Activated CD8-positive, alpha-beta memory T cell treated with anti-CD3 and anti-CD28 coated beads, Interleukin-2, amount 50 U/mL, for 24 hours (primary cell): Measurements from ENCODE around the gene NUDC.

Source experiments
- DNase-seq: peaks from one replicate; pipeline ENCODE4 v3.0.0-alpha.2; 2020; ENCODE audit errors: extremely low read depth

NUDC gene

DNA sequence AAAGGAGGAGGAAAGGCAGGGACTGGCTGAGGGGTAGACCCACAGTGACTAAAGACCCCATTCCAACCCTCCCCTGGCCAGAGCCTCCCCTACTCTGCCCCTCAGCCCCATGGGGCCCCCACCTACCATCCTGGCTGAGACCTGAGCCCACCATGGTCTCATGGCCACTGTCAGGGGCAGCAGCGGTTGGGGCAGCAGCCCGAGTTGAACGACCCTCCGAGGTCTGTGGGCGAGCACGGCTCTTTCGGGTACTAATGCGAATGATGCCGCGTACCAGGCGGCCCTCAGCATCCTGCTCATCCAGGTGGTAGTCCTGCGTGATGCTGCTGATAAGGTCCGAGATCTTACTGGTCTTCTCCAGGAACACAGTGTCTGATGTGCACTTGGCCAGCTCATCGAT lies 29.7 kb downstream of the NUDC start:
- no peak for DNase-seq

DNA sequence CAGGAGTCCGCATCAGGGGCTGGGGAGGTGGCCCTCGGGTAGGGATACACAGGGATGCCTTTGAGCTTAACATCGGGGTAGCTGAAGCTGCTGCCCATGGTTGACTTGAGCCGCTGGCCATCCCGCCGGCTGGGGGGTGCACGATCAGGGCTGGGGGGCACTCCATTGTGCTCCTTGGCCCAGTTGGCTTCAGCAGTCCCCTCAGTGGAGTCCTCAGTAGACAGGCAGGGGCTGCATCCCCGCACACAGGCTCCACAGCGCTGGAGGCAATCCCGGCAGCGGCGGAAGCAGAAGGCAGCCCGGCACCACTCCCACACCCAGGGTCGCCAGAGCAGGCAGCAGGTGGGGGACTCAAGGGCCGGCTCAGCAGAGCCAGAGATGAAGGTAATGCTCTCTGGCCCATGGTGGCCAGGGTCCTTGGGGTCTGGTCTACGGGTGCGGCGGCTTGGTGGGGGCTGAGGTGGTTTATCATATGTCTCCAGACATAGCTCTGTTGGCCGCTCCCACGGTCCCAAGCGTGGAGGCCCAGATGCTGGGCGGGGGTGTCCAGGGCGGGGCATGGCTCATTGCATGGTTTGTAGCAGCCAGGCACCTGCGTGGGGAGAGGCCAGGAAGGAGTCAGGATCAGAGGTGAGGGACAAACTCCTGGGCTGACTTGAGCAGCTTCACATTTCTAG lies 30.4 kb downstream of the NUDC start:
- no peak for DNase-seq

DNA sequence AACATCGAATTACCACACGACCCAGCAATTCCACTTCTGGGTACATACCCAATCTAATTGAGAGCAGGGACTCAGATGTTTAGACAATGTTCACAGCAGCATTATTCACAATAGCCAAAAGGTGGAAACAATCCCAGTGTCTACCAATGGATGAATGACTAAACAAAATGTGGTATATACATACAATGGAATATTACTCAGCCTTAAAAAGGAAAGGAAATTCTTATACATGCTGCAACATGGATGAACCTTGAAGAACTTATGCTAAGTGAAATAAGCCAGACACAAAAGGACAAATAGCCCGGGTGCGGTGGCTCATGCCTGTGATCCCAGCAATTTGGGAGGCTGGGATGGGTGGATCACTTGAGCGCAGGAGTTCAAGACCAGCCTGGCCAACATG lies 31.8 kb downstream of the NUDC start:
- no peak for DNase-seq

DNA sequence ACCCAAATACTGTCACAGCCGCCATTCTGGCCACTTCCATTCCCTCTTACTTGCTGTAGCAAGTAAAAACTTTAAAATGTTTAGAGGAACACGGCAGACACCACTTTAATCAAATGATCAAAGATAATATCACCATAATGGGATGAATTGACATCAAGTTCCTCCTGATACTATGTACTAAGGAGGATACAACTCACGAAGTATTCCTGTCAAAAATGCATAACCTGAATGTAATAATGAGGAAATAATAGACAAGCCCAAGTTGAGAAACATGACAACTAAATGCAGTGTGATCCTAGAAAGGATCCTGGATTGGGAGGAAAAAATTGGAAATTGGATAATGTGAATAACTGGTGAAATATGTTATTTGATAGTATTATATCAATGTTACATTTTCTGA lies 34.8 kb downstream of the NUDC start:
- DNase-seq: no peak

DNA sequence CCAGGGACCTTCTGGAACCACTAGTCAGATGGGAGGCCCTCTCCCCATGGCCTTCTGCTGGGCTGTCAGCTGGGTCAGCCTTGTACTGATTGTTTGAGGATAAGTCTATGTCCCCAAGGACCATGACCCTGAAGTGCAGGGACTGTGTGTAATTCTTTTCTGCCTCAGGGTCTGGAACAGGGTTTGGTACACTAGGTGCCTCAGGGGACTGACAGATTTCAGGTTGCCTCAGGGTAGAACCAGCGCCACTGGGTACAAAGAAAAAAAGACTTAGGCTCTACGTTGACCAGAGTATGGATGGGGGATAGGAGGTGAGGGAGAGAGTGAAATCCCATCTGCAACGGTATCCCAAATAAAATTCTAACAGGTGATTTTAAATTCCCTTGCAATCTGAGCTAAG lies 35.8 kb downstream of the NUDC start:
- DNase-seq: no peak

DNA sequence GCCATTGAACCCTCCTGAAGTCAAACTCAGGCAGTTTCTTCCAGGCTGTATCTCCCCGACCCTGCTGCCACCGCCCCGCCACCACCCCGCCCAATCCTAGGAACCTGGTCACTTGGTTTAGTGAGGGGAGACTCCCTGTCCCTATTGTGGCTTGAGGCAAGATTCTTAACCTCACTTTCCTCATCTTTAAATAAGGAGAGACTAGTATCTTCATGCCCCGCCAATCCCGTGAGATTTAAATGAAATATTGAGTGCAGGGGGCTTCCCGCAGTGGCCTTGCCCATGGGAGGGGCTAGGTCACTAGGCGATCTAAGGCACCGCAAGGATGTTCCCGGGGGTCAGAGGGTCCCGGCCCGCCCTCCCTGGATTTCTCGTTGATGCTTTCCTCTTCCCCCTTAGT lies 37.7 kb downstream of the NUDC start:
- DNase-seq: no peak

DNA sequence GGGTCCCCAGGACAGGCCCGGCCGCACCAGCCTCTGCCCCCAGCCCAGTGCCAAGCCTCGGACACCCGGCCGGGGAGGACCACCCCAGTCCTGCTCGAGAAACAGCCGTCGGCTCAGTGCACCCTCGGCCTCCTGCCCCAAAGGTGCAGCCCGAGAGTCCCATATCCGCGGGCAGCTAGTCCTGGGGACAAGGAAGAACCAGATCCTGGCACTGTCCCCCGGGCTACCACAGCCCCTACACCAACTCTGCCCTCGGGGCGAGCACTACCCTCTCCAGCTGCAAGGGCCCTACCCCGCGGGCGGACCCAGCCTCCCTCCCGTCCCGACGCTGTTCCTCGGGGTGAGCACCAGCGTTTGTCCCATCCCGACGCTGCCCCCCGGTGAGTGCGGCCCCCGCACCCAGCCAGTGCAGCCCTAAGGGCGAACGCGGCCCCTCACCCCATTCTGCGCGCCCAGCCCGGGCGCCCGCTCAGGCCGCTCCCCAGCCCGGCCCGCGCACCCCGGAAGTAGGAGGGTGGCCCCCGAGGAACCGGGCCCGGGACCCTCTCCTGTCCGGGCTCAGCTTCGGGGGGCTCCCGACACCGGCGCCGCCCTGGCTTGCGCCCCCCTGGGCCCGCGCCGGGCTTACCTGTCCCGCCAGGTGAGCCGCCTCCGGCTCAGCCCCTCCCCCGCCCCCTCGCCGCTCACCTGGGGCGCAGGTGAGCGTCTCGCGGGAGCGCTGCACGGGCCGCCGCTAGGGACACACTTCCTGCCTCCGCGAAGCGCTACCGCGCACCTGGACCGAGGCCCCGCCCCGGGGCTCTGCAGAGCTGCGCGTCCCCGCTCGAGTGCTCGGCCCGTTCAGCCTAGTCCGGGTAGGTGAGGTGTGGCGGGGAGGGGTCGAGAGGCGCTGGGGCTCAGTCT lies 38.4 kb downstream of the NUDC start, which contains the start of gene KDF1:
KDF1 (minus strand) TSS at position 747 of the 903 bp plus-strand sequence. CDS start 8,088 bp downstream, outside the sequence.
- no peak for DNase-seq

DNA sequence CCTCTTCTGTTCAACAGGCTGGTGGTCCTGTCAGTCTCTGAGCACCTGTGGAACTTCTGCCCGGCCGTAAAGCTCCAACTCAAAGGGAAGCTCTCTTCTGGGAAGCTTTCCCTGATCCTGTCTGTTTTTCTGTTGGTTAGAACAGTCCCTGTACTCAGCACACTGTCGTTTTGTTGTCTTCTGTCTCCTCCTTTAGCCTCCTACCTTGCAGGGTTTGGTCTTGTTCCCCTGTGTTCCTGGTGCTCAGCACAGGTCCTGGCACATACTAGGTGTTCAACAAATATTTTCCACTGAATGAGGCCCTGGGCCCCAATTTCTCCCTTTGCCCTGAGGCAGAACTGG lies 39.1 kb downstream of the NUDC start:
- no peak for DNase-seq

DNA sequence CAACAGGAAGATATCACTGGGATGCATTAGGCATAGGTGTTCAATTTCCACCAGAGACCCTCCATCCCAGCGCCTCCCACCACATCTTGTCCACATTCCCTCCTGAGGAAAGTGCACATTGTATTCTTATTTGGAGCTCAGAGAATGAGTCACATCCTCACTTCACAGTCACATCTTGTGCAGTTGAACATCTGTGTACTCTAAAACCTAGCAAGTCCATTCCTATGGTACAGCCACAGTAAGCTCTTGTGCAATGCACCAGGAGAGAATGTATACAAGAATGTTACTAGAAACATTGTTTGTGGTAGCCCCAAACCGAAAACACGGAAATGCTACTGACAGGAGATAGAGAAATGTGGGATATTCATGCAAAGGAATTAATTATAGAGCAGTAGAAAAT lies 40.3 kb downstream of the NUDC start:
- no peak for DNase-seq

DNA sequence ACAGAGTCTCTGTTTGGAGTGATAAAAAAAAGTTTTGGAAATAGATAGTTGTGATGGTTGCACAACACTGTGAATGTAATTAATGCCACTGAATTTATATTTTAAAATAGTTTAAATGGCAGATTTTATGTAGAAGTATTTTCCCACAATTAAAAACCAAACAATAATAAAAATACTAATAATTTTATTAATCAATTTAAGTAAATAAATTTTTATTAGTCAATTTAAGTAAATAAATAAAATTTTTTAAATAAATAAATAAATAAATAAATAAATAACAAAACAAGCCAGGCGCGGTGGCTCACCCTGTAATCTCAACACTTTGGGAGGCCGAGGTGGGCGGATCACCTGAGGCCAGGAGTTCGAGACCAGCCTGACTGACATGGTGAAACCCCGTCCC lies 43.7 kb downstream of the NUDC start:
- DNase-seq: no peak

DNA sequence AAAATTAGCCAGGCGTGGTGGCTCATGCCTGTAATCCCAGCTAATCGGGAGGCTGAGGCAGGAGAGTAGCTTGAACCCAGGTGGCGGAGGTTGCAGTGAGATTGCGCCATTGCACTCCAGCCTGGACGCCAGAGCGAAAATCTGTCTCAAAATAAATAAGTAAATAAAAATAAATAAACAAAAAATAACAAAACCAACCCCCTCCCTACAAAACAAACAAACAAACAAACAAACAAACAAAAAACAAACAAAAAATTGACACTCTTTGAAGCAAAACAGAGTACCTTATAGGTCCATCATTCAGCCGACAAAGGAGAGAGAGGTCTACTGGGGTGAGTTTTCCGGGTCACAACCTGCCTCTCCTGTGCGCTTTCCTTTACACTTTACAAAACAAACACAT lies 44.1 kb downstream of the NUDC start:
- DNase-seq: no peak

DNA sequence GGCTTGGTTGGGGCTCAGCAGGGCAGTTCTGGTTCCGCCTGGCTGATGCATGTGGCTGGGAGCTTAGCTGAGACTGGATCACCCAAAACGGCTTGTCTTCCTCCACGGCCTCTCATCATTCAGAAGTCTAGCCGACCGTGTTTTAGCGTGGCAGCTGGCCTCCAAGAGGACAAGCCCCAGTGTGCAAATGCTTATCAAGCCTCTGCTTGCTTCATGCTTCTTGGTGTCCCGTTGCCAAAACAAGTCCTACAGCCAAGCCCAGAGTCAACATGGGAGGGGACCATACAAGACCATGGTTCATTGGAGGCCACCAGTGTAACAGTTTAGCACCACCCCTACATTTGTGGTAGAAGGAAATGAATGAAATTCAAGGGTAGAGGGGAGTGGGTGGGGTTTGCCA lies 49.3 kb downstream of the NUDC start:
- DNase-seq: no peak

DNA sequence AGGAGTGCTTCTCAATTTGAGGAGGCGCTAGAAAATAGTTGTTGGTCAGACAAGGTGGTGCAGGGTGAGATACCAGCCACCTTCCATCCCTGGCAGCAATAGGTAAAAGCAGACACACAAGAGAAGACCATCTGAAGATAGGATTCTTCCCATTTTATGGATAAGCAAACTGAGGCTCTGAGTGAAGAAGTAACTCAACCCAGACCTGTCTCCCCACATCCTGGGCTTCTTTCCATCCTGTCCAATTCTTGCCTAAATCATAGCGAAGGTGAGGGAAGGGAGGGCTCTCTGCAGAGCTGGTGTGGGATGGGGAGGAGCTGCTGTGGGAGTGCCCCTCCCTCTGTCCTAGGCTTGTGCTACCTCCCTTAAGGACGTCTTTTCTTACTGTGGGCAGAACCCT lies 50.0 kb downstream of the NUDC start:
- no peak for DNase-seq

DNA sequence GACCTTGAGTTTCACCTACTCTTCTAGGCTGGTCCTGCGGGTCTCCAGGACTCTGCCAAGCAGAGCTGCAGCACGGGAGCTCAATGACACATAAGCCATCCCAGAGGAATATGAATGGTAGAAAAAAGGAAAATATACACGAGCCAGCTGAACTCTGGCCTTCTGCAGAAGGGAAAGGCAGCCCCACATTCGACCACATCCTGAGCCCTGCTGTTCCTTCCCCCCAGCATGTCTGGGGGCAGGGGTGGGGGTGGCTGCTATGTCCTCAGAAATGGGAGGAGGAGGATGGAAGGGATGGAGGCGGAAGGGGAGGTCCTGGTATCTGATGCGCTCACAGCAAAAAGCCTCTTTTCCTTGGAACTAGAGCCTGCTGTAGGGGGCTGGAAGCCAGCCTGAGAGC lies 50.8 kb downstream of the NUDC start:
- DNase-seq: no peak

DNA sequence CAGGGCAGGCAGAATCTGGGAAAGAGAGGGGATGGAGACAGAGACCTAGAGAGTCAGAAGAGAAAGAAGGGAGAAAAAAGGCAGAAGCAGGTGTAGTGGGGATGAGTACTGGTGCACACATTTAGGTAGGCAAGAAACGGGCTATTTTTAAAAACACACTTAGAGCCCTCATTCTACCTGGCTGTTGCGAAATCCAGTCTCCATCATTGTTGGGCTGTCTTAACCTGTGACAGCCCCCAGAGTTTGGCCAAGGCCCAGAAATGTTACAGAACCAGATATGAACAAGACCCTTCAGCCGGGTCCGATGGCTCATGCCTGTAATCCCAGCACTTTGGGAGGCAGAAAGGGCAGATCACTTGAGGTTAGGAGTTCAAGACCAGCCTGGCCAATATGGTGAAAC lies 51.3 kb downstream of the NUDC start:
- DNase-seq: no peak

DNA sequence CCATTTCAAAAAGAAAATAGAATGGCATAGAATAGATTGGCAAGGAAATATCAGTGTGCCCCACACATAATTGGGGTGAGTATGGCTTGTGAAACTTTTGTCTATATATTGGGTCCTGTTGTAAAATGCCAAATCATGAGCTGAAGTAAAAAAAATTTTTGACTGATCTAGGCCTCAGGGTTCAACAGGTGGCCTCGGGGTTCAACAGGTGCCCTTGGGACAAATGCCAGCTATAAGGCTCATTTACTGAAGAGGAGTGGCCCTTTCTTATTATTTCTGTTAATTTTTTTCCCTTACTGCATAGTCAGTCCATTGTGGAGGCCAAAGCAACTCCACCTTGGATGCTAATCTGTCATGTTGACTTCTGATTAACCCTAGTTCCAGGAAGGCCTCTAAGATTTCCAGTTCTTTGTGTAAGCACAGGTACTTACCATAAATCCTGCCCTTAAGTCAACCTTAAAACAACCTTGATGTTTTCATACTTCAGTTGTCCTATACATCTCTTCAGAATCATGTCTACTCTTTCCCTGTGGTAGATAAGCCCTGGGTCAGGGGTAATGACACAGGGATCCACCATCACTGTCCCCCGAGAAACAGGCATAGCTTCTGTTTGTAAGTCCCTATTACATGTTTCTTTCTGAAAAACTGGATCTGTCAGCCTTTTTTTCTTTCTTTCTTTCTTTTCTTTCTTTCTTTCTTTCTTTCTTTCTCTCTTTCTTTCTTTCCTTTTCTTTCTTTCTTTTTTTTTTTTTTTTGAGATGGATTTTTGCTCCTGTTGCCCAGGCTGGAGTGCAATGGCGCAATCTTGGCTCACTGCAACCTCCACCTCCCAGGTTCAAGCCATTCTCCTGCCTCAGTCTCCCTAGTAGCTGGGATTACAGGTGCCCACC lies 55.3 kb downstream of the NUDC start:
- no peak for DNase-seq

DNA sequence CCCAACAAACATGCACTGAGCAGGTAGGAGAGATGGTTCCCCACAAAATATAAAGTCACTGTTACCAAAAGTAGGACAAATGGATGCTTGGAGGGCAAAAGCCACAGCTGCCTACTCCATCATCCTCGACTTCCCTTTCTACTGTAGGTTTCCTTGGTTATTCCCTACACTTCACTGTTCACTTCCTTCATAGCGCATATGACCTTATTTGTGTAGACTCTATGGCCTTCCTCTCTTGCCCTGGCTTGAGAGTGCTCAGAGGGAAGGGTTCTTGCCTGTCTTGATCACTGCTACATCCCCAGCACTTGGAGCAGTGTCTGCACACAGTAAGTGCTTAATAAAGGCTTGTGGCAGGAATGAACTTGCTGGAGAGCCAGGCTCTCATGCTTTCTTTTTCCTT lies 57.4 kb downstream of the NUDC start:
- no peak for DNase-seq

DNA sequence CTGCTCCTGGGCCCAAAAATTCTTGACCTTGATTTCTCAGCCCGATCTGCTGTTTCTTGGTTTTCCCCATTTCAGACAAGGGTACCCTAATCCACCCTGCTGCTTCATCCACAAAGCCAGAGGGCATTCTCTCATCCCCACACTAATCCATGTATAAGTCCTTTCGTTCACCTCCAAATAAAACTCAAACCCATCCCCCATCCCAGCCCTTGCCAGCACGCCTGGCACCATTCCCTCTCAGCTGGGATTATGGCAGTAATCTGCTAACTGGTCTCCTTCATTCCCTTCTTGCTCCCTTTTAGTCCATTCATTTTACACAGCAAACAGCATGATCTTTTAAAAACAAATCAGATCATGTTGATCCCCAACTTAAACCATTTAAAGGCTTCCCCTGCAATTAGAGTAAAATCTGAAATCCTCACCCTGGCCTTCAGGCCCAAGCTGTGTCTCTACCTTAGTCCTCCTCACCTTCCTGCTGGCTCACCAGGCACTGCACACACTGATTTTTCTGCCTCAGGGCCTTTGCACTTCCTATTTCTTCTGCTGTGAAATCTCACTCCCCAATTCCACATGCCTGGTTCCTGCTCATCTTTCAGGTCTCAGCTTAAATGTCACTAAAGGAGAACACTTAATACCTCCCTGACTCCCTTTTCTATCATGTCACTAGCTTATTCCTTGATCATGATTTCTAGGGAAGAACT lies 59.8 kb downstream of the NUDC start:
- DNase-seq: no peak

DNA sequence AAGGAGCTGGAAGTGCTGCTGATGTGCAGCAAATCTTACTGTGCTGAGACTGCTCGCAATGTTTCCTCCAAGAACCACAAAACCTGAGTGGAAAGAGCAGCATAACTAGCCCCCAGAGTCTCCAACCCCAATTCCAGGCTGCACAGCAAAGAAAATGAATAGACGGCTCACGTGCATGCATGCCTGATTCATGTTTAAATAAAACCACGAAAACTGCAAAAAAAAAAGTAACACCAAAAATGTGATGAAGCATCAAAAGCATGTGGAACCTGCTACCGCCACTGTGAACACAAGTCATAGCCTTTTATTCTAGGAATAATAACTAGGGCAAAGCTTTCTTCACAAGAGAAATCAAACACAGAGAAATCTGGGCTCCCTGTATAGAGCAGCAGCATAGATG lies 62.3 kb downstream of the NUDC start:
- DNase-seq: no peak

DNA sequence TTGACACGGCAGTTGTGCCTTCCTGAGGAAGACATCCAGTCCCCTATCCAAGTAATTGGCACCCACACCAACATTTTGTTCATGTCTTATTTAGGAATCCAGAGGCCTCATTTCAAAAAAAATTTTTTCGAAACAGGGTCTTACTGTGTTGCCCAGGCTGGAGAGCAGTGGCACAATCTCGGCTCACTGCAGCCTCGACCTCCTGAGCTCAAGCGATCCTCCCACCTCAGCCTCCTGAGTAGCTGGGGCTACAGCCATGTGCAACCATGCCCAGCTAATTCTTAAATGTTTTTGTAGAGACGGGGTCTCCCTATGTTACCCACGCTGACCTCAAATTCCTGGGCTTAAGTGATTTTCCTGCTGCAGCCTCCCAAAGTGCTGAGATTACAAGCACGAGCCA lies 62.7 kb downstream of the NUDC start:
- no peak for DNase-seq

DNA sequence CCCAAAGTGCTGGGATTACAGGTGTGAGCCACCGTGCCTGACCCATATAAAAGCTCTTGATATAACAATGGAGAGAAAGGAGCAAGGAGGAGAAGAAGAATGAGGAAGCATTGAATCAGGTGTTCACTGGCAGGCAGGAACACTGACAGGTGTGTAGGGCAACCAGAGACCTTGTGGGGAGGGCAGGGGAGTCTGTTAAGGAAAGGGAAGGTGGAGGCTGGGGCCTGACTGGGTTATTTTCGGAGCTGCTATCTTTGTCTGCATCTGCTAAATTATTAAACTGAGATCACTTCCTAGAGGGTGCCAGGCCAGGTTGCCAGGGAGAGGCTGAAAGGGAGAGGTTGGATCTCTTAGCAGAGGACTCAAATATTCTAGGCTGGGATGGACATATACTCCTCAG lies 65.1 kb downstream of the NUDC start:
- no peak for DNase-seq
